GM18505 (cell line): ENCODE results near the gene KLHL15.

Source experiments
- ATAC-seq: cut with Tn5 transposase; IDR thresholded peaks from one replicate; pipeline ENCODE4 v1.9.1; 2021; ENCODE audit not compliant: unreplicated experiment
- POLR2A ChIP-seq: IDR thresholded peaks from 4 replicates; pipeline ENCODE4 v1.6.1; 2011; ENCODE audit warnings: borderline replicate concordance; ENCODE audit not compliant: insufficient read depth, insufficient read length; ENCODE audit errors: extremely low read depth

Gene KLHL15

GRCh38 chrX:24024819-24025740, 1.9 kb downstream of the KLHL15 start:
- TF ChIP-seq POLR2A = peak; percentile 90
- ATAC-seq = peak; percentile 87

DNA sequence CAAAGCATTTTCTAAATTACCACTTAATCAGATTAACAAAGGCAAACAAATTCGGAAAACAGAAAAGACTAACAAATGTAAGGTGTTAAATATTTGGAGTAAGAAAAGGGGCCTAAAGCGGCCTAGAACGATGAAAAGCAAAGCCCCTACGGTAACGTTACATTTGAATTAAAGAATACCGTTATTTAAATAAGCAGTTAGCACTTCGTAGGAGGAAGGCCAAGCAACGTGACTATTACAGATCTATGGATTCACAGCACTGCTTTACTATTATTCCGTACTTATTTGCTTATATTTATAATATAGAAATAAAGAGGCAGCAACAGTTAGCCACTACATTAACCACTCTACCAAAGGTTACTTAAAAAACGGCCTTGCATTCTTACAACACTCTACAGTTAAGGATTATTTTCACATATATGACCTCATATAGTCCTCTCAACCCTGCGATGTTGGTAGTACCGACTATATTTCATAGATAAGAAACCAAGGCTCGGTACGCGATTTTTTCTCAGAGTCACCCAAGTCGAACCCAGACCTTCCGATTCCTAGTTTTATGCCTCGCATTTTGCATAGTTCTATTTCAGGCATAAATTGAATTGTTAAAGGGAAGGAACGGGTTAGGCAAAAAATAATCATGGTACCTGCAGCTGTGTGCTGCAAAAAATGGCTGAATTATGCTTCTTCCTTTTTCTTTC, 2.9 kb downstream of the KLHL15 start:
- ATAC-seq = peak; percentile 1
- TF ChIP-seq POLR2A = no peak

DNA sequence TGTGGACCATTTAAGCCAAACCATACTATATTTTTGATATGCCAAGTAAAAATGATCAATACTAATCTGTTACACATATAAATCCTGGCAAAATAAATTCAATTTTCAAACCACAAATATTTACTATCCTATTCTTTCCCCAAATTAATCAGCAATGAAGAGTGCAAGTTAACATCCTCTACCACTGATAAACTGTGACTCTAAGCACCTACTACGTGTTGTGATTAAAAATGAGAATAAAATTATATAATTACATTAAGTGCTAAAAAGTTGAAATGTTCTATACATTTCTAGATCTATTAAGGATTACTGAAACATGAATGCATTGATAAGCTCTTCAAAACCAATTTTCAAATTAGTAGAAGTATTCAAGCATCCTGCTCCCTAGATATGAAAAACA, 3.4 kb downstream of the KLHL15 start:
- no peak for ATAC-seq
- no peak for TF ChIP-seq POLR2A

- ATAC-seq = no peak
- TF ChIP-seq POLR2A = no peak
These were observed 6.6 kb downstream of the KLHL15 start for GRCh38 chrX:24020306-24020876.

DNA sequence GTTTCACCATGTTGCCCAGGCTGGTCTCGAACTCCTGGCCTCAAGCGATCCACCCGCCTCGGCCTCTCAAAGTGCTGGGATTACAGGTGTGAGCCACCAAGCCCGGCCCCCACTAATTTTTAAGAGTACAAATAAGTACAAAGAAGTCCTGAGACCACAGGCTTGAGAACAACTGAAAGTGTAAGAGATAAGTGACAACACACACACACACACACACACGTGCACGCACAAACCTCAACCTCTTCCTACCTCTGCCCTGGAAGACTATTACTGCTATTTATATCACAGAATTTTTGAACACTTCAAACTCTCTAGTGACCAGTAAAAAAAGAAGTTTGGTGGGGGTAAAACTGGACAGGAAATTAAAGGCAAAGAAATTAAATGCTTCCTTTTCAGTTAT, 7.5 kb downstream of the KLHL15 start:
- TF ChIP-seq POLR2A = no peak
- no peak for ATAC-seq

DNA sequence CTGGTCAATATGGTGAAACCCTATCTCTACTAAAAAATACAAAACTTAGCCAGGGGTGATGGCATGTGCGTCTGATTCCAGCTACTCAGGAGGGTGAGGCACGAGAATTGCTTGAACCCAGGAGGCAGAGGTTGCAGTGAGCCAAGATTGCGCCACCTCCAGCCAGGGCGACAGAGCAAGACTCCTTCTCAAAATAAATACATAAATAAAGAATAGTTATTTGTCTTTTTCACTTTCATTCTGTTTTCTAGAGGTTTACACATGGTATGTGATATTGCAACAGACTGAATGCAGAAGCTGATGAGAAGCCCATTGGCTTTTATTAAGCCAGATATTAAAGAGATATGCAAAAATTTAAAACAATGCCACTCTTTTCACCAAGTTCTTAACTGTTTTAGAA, 8.2 kb downstream of the KLHL15 start:
- no peak for TF ChIP-seq POLR2A
- ATAC-seq = no peak

DNA sequence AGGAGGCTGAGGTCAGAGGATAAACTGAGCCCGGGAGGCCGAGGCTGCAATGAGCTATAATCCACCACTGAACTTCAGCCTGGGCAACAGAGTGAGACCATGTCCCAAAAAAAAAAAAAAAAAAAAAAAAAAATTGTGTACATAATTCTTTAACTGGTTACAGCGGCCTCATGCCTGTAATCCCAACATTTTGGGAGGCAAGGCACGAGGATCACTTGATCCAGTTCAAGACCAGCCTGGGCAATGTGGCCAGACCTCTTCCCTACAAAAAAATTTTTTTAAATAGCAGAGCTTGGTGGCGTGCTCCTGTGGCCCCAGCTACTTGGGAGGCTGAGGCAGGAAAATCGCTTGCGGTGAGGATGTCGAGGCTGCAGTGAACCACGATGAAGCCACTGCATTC, 9.3 kb downstream of the KLHL15 start:
- TF ChIP-seq POLR2A = no peak
- ATAC-seq = no peak

DNA sequence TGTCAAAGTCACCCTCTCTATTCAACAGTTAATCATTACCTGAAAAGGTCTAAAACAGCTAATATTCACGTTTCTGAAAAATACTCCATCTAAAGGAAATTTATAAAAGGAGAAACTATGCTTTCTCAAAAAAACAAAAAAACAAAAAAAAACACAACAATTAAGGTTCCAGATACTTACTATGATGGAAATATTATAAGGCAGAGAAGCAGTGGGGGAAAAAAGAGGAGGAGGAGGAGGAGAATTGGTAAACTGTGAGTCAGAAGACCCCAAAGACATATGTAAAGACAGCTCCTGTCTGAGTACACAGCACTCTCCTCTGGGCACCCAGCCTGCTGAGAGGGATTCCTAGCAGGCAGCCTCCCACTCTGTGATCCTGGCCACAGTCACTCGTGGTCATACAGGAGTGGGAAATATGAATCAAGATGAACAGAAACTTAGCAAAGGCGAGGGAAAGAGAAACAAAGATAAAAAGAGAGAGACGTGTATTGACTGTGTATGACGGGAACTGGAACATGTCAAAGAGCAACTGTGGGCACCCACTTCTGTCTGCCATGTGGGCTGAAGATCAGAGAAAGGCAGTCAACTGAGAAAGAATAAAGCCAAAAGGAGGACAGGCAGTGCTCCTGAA, 12.5 kb downstream of the KLHL15 start:
- ATAC-seq = peak; percentile 73
- TF ChIP-seq POLR2A = no peak

DNA sequence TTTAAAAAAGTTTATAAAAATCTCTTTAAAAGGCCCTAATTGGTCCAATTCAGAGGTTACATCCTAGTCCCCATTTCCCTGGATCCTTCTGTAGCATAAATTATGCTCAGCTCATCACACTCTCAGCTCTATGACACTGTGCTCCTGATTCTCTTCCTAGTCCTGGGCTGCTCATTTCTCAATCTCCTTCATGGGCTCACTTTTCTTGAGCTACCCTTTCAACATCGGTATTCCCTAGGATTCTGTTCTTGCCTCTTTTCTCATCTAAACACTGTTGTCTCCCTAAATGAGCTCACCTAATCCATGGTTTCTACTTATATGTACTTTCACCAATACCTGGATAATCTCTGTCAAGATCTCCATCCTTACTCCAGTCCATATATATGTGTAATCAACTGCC, 14.7 kb downstream of the KLHL15 start:
- no peak for TF ChIP-seq POLR2A
- ATAC-seq = no peak

- no peak for ATAC-seq
- TF ChIP-seq POLR2A = no peak
These were observed 21.1 kb downstream of the KLHL15 start for GRCh38 chrX:24005867-24006266.

- ATAC-seq = no peak
- TF ChIP-seq POLR2A = no peak
These were observed 22.0 kb downstream of the KLHL15 start for GRCh38 chrX:24005028-24005427.

DNA sequence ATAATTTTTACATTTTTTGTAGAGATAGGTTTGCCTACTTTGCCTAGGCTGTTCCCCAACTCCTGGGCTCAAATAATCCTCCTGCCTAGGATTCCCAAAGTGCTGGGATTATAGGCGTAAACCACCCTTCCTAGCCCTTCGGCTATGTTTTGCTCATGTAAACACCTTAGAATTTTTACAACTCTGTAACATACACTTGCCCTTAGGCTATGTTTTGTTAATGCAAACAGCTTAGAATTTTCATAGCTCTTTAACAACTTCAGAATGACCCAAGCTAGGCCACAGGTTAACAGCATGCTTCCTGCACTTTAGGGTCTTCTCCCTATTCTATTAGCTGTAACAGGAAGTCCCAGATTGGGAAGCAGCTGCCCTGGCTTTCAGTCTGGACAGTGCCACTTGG, 24.2 kb downstream of the KLHL15 start:
- no peak for TF ChIP-seq POLR2A
- no peak for ATAC-seq

GRCh38 chrX:24002167-24002566, 24.8 kb downstream of the KLHL15 start:
- no peak for TF ChIP-seq POLR2A
- ATAC-seq = no peak

GRCh38 chrX:23999671-24000070, 27.3 kb downstream of the KLHL15 start:
- TF ChIP-seq POLR2A = no peak
- ATAC-seq = no peak

DNA sequence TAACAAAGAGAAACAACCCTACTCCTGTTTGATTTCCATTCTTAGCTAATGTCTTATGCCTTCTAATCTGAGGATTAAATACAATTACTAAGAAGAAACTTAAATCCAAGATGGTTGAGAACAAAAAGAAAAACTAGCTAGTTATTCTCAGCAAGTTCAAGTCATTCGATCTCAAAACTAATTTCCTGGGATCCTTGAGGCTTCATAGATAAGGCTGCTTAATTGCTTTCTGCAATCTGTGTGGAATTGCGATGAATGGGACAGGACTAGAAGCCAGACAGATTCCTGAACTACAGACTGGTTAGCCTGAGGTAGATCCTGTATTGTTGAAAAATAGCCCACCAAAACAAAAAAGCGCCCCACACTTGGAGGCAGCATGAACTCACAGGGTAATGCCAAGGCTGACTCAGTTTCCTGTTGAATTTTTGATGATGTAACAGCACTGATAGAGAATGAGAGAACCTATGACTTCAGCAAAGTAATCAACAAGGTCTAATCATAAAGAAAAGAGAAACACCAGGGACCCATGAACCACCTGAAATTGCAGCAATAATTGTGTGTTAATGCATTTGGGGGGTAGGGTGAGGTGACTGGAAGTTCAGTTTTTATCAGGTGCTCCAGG, 33.9 kb downstream of the KLHL15 start:
- no peak for TF ChIP-seq POLR2A
- ATAC-seq = no peak
